OCI-LY3 (cell line): ENCODE measurements around the gene TIMM44.

ENCODE experiments used
- H2AFZ ChIP-seq: fragments of 200-600, 300-600 bp; shearing (Covaris generic); 2 replicates; pipeline ENCODE4 v1.6.0; 2014; ENCODE audit warnings: antibody characterized with exemption, low read depth, low read length
- H3K27ac ChIP-seq: fragments of 200-600, 300-600 bp; sonication (generic); 2 replicates; pipeline ENCODE4 v1.5.1; 2014; ENCODE audit warnings: mild to moderate bottlenecking, low read length, moderate library complexity, mixed read lengths
- H3K27me3 ChIP-seq: fragments of 200-600, 300-600 bp; sonication (generic); 2 replicates; pipeline ENCODE4 v1.6.1; 2014; ENCODE audit warnings: low read depth, low read length, mixed read lengths
- H3K36me3 ChIP-seq: fragments of 200-600, 300-600 bp; sonication (generic); replicated peaks from 2 replicates; pipeline ENCODE3; 2014; ENCODE audit warnings: low read depth, low read length, mixed read lengths
- H3K4me1 ChIP-seq: fragments of 300-600, 200-600 bp; sonication (generic); 2 replicates; pipeline ENCODE4 v1.6.1; 2014; ENCODE audit warnings: low read length, mixed read lengths
- H3K4me2 ChIP-seq: fragments of 200-600, 300-600 bp; sonication (generic); 2 replicates; pipeline ENCODE4 v1.6.1; 2014; ENCODE audit warnings: low read length, mixed read lengths
- H3K4me3 ChIP-seq: fragments of 300-600, 200-600 bp; sonication (generic); 2 replicates; pipeline ENCODE4 v1.5.1; 2014; ENCODE audit warnings: antibody characterized with exemption, mild to moderate bottlenecking, low read length, moderate library complexity
- H3K79me2 ChIP-seq: fragments of 300-600, 200-600 bp; shearing (Covaris generic); 2 replicates; pipeline ENCODE4 v1.6.1; 2014; ENCODE audit warnings: mild to moderate bottlenecking, low read length, mixed read lengths
- H3K9ac ChIP-seq: fragments of 300-600, 200-600 bp; shearing (Covaris generic); 2 replicates; pipeline ENCODE4 v1.6.0; 2014; ENCODE audit warnings: mild to moderate bottlenecking, low read length, moderate library complexity
- H3K9me3 ChIP-seq: fragments of 200-600, 300-600 bp; shearing (Covaris generic); 2 replicates; pipeline ENCODE4 v1.6.1; 2014; ENCODE audit warnings: low read length, mixed read lengths; ENCODE audit not compliant: insufficient read depth
- H4K20me1 ChIP-seq: fragments of 200-600, 300-600 bp; sonication (generic); 2 replicates; pipeline ENCODE4 v1.6.1; 2016; ENCODE audit warnings: low read length, mixed read lengths; ENCODE audit not compliant: insufficient read depth
- EZH2phosphoT487 ChIP-seq: fragments of 200-600 bp; shearing (Covaris generic); IDR thresholded peaks from 2 replicates; pipeline ENCODE4 v1.6.1; 2018; ENCODE audit warnings: antibody characterized with exemption, mixed run types, low read depth
- TF ChIP-seq, protein P1 (sequence below): fragments of 200-600, 300-600 bp; sonication (generic); IDR thresholded peaks from 2 replicates; pipeline ENCODE4 v1.5.1; 2014; ENCODE audit warnings: antibody characterized with exemption, low read length, low read depth

The TIMM44 gene

DNA sequence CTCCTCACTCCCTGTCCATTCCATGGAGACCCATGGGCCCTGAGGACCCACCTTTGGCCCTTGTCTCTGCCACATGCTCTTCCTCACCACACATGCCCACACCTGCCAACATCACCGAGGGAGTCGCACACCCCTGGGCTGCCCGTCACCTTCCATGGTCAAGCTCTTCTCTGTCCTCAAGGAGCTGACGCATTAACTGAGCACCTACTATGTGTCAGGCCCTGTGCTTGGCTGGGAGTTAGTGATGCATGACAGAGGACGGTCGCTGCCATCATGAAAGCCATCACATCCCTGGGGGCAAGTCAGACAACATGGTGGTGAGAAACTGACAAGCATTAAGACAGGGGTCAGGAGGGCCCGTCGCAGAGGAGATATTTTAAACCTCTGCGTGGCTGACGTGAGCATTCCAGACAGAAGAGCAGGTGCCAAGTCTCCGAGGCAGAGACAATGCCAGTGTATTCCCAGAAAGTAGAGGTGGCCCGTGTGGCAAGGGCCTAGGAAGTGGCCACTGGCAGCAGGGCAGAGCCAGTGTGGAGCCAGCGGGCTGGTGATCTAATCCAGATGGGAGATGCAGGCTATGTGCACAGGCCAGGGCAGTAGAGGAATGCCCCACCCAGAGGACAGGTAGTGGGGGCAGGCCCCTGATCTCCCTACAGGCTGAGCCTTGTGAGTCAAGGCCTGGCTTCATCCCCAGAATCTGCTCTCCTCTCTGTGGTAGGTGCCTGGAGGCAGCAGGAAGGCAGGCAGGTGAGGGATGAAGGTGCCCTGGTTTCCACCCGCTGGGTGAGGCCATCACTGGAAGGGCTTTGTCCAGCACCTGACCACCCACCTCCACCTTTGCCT lies 40.8 kb upstream of the TIMM44 start:
- Histone ChIP-seq H4K20me1 (peaks cover 66% of the 10 kb centered on the region), H3K27ac (no peak overlapping the region)

GRCh38 chr19:7983286-7983950 lies 40.0 kb upstream of the TIMM44 start:
- H3K79me2 ChIP-seq, result peaks cover 73% of the 10 kb centered on the region
- no peak overlapping the region for H3K4me3 ChIP-seq
- H3K4me2 ChIP-seq, result no peak overlapping the region
- H3K27me3 ChIP-seq, result no peaks in the 10 kb centered on the region
- peaks cover 59% of the 10 kb centered on the region for H4K20me1 ChIP-seq
- no peak overlapping the region for H3K9ac ChIP-seq
- H3K9me3 ChIP-seq, result no peaks in the 10 kb centered on the region
- H3K27ac ChIP-seq, result no peak overlapping the region
- no peak overlapping the region for H2AFZ ChIP-seq
- no peaks in the 10 kb centered on the region for H3K4me1 ChIP-seq
- peaks cover 70% of the 10 kb centered on the region for H3K36me3 ChIP-seq
- TF ChIP-seq, protein P1, sequence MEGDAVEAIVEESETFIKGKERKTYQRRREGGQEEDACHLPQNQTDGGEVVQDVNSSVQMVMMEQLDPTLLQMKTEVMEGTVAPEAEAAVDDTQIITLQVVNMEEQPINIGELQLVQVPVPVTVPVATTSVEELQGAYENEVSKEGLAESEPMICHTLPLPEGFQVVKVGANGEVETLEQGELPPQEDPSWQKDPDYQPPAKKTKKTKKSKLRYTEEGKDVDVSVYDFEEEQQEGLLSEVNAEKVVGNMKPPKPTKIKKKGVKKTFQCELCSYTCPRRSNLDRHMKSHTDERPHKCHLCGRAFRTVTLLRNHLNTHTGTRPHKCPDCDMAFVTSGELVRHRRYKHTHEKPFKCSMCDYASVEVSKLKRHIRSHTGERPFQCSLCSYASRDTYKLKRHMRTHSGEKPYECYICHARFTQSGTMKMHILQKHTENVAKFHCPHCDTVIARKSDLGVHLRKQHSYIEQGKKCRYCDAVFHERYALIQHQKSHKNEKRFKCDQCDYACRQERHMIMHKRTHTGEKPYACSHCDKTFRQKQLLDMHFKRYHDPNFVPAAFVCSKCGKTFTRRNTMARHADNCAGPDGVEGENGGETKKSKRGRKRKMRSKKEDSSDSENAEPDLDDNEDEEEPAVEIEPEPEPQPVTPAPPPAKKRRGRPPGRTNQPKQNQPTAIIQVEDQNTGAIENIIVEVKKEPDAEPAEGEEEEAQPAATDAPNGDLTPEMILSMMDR, result no peak
- TF ChIP-seq EZH2phosphoT487, result no peak

More for the DNA sequence above, 40.8 kb upstream of the TIMM44 start:
- Histone ChIP-seq H3K4me1 (no peaks in the 10 kb centered on the region), H3K9me3 (no peaks in the 10 kb centered on the region), H3K9ac (no peak overlapping the region), H3K4me2 (no peak overlapping the region), H2AFZ (no peak overlapping the region), H3K36me3 (peaks cover 69% of the 10 kb centered on the region), H3K27me3 (no peaks in the 10 kb centered on the region), H3K4me3 (no peak overlapping the region), H3K79me2 (peaks cover 74% of the 10 kb centered on the region)
- no peak for TF ChIP-seq EZH2phosphoT487
- TF ChIP-seq, protein P1, result no peak

DNA sequence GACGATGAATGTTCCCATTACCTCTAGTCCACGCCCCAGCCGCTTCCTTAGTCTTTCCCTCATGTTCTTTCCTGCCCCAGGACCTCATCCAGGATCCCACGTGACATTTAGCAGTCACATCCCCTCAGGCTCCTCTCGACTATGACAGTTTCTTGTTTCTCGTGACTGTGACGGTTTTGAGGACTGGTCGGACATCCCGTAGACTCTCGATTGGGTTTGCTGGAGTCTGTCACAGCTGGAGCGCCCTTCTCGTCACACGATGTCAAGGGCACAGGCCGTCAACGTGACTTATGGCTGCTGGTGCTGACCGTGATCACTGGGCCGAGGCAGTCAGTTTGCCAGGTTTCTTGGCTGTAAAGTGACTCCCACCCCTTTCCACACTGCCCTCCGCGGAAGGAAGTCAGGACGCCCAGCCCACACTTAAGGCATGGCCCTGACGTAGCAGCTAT lies 39.2 kb upstream of the TIMM44 start:
- Histone ChIP-seq H3K9me3 (no peaks in the 10 kb centered on the region), H3K9ac (no peak overlapping the region), H4K20me1 (peaks cover 55% of the 10 kb centered on the region), H3K4me2 (no peak overlapping the region), H3K79me2 (peaks cover 70% of the 10 kb centered on the region), H3K36me3 (peaks cover 71% of the 10 kb centered on the region), H2AFZ (no peak overlapping the region), H3K27me3 (no peaks in the 10 kb centered on the region), H3K4me1 (no peaks in the 10 kb centered on the region), H3K4me3 (no peak overlapping the region), H3K27ac (no peak overlapping the region)
- TF ChIP-seq, protein P1, result no peak
- TF ChIP-seq EZH2phosphoT487, result no peak

GRCh38 chr19:7982103-7982502 lies 38.6 kb upstream of the TIMM44 start:
- H3K4me3 ChIP-seq, result no peak overlapping the region
- peaks cover 70% of the 10 kb centered on the region for H3K79me2 ChIP-seq
- no peaks in the 10 kb centered on the region for H3K4me1 ChIP-seq
- TF ChIP-seq, protein P1, result no peak
- TF ChIP-seq EZH2phosphoT487, result no peak
- H3K9ac ChIP-seq, result no peak overlapping the region
- peaks cover 71% of the 10 kb centered on the region for H3K36me3 ChIP-seq
- H3K9me3 ChIP-seq, result no peaks in the 10 kb centered on the region
- H2AFZ ChIP-seq, result no peak overlapping the region
- H3K27ac ChIP-seq, result no peak overlapping the region
- H3K27me3 ChIP-seq, result no peaks in the 10 kb centered on the region
- peaks cover 53% of the 10 kb centered on the region for H4K20me1 ChIP-seq
- H3K4me2 ChIP-seq, result no peak overlapping the region
